ENCODE data around the gene NUP93.

The NUP93 gene

GRCh38 chr16:56855946-56856345 is 126.0 kb downstream of the NUP93 start:
- Histone ChIP-seq H3K27me3 (ENCODE audit: insufficient read depth, low read length, poor library complexity, severe bottlenecking) (no peaks in the 10 kb centered on the region), H3K79me2 (ENCODE audit: insufficient read depth, low read length) (no peaks in the 10 kb centered on the region), H3K9ac (ENCODE audit: low read depth, low read length, poor library complexity, severe bottlenecking) (no peak overlapping the region)

GRCh38 chr16:56856876-56857447 is 127.0 kb downstream of the NUP93 start:
- Histone ChIP-seq H3K9ac (ENCODE audit: low read depth, low read length, poor library complexity, severe bottlenecking) (no peak overlapping the region), H3K4me3 (ENCODE audit: low read length, poor library complexity, severe bottlenecking) (no peak overlapping the region), H3F3A (ENCODE audit: low read depth) (no peaks in the 10 kb centered on the region), H3K27me3 (ENCODE audit: insufficient read depth, low read length, poor library complexity, severe bottlenecking) (no peaks in the 10 kb centered on the region), H4K20me1 (ENCODE audit: insufficient read depth, low read length, poor library complexity, severe bottlenecking) (no peaks in the 10 kb centered on the region), H3K9me2 (replicated peaks; ENCODE audit: low read depth, low read length) (no peaks in the 10 kb centered on the region), H3K4me2 (ENCODE audit: low read depth, low read length, poor library complexity, severe bottlenecking) (no peak overlapping the region), H3K79me2 (ENCODE audit: insufficient read depth, low read length) (no peaks in the 10 kb centered on the region), H3K36me3 (ENCODE audit: insufficient read depth, low read length) (no peaks in the 10 kb centered on the region), H3K4me1 (ENCODE audit: insufficient read depth, low read length, poor library complexity, severe bottlenecking) (peaks cover 13% of the 10 kb centered on the region), H3K9me3 (ENCODE audit: insufficient read depth, low read depth, low read length) (no peaks in the 10 kb centered on the region), H2AFZ (ENCODE audit: low read length) (no peak overlapping the region)
- TF ChIP-seq CTCF (conservative IDR thresholded peaks at IDR 0.05; ENCODE audit: low read length) (no peak), EZH2phosphoT487 (IDR thresholded peaks at IDR 0.05; ENCODE audit: borderline replicate concordance) (no peak)

More at GRCh38 chr16:56855946-56856345, 126.0 kb downstream of the NUP93 start:
- Histone ChIP-seq H3K4me2 (ENCODE audit: low read depth, low read length, poor library complexity, severe bottlenecking) (no peak overlapping the region), H3K4me3 (ENCODE audit: low read length, poor library complexity, severe bottlenecking) (no peak overlapping the region), H3F3A (ENCODE audit: low read depth) (no peaks in the 10 kb centered on the region), H3K9me2 (replicated peaks; ENCODE audit: low read depth, low read length) (no peaks in the 10 kb centered on the region), H2AFZ (ENCODE audit: low read length) (no peak overlapping the region), H3K36me3 (ENCODE audit: insufficient read depth, low read length) (no peaks in the 10 kb centered on the region), H4K20me1 (ENCODE audit: insufficient read depth, low read length, poor library complexity, severe bottlenecking) (no peaks in the 10 kb centered on the region), H3K9me3 (ENCODE audit: insufficient read depth, low read depth, low read length) (no peaks in the 10 kb centered on the region), H3K4me1 (ENCODE audit: insufficient read depth, low read length, poor library complexity, severe bottlenecking) (peaks cover 4% of the 10 kb centered on the region)
- TF ChIP-seq CTCF (conservative IDR thresholded peaks at IDR 0.05; ENCODE audit: low read length) (no peak), EZH2phosphoT487 (IDR thresholded peaks at IDR 0.05; ENCODE audit: borderline replicate concordance) (no peak)

GRCh38 chr16:56858374-56858773 is 128.4 kb downstream of the NUP93 start:
- Histone ChIP-seq H2AFZ (ENCODE audit: low read length) (no peak overlapping the region), H3K27me3 (ENCODE audit: insufficient read depth, low read length, poor library complexity, severe bottlenecking) (no peaks in the 10 kb centered on the region), H3K4me3 (ENCODE audit: low read length, poor library complexity, severe bottlenecking) (no peak overlapping the region), H3K9ac (ENCODE audit: low read depth, low read length, poor library complexity, severe bottlenecking) (no peak overlapping the region), H3K79me2 (ENCODE audit: insufficient read depth, low read length) (no peaks in the 10 kb centered on the region), H3K9me3 (ENCODE audit: insufficient read depth, low read depth, low read length) (no peaks in the 10 kb centered on the region), H3K9me2 (replicated peaks; ENCODE audit: low read depth, low read length) (no peaks in the 10 kb centered on the region), H3K4me2 (ENCODE audit: low read depth, low read length, poor library complexity, severe bottlenecking) (no peak overlapping the region), H3K4me1 (ENCODE audit: insufficient read depth, low read length, poor library complexity, severe bottlenecking) (peaks cover 28% of the 10 kb centered on the region), H4K20me1 (ENCODE audit: insufficient read depth, low read length, poor library complexity, severe bottlenecking) (no peaks in the 10 kb centered on the region), H3F3A (ENCODE audit: low read depth) (no peaks in the 10 kb centered on the region), H3K36me3 (ENCODE audit: insufficient read depth, low read length) (no peaks in the 10 kb centered on the region)
- TF ChIP-seq CTCF (conservative IDR thresholded peaks at IDR 0.05; ENCODE audit: low read length) (no peak), EZH2phosphoT487 (IDR thresholded peaks at IDR 0.05; ENCODE audit: borderline replicate concordance) (no peak)

Data from Loucy (cell line).